A673 (cell line): Measurements from ENCODE around the gene ZCCHC24.

Experiments
- EZH2 ChIP-seq: fragments of 200-600 bp; sonication (generic); IDR thresholded peaks from 2 replicates; pipeline ENCODE4 v1.6.1; 2017; ENCODE audit warnings: borderline replicate concordance, low read depth, mild to moderate bottlenecking, mixed read lengths, antibody characterized with exemption, low read length; ENCODE audit not compliant: poor library complexity, severe bottlenecking
- TF ChIP-seq, protein P1 (sequence below): fragments of 300-800, 200-600 bp; sonication (generic); conservative IDR thresholded peaks from 2 replicates; pipeline ENCODE4 v1.5.1; 2017; ENCODE audit warnings: low read depth, mild to moderate bottlenecking, antibody characterized with exemption, low read length, moderate library complexity, mixed read lengths

DNA sequence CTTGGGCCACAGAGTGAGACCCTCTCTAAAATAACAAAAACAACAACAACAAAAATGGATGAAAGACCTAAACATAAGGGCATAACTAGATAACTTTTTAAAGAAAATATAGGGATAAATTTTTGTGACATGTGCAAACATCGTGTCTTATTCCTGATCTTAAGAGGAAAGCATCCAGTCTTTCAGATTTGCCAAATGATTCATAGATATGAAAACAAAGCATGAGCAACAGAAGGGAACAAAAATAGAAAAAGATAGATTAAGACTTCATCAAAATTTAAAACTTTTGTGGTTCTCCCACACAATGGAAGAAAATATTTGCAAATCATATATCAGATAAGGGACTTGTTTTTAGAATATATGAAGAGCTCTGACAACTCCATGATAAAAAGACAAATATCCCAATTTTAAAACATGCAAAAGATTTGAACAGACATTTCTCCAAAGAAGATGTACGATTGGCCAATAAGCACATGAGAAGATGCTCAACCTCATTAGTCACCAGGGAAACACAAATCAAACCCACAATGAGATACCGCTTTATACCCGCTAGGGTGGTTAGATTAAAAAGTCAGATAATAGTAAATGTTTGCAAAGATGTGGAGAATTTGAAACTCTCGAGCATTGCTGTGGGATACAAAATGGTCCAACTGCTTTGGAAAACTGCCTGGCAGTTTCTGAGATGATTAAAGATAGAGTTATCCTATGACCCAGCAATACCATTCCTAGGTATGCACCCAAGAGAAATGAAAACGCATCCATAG is 77.8 kb downstream of the ZCCHC24 start:
- TF ChIP-seq, protein P1, sequence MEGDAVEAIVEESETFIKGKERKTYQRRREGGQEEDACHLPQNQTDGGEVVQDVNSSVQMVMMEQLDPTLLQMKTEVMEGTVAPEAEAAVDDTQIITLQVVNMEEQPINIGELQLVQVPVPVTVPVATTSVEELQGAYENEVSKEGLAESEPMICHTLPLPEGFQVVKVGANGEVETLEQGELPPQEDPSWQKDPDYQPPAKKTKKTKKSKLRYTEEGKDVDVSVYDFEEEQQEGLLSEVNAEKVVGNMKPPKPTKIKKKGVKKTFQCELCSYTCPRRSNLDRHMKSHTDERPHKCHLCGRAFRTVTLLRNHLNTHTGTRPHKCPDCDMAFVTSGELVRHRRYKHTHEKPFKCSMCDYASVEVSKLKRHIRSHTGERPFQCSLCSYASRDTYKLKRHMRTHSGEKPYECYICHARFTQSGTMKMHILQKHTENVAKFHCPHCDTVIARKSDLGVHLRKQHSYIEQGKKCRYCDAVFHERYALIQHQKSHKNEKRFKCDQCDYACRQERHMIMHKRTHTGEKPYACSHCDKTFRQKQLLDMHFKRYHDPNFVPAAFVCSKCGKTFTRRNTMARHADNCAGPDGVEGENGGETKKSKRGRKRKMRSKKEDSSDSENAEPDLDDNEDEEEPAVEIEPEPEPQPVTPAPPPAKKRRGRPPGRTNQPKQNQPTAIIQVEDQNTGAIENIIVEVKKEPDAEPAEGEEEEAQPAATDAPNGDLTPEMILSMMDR: no peak
- TF ChIP-seq EZH2: no peak
